Activated T-cell treated with anti-CD3 and anti-CD28 coated beads for 1 hour (primary cell): Measurements from ENCODE around the gene SLCO4A1.
"Not testable (repeated sequence)": the region's sequence is repeated elsewhere in the genome, so short reads cannot be mapped to it uniquely, and the experiment has no call there.

Experiments used
- DNase-seq: peaks from one replicate; pipeline ENCODE4 v3.0.0-alpha.2; 2020; ENCODE audit warnings: low read depth

SLCO4A1 gene

GRCh38 chr20:62622877-62623487, 19.3 kb upstream of the SLCO4A1 start:
- DNase-seq, result no peak

GRCh38 chr20:62623488-62624324, 18.6 kb upstream of the SLCO4A1 start:
- peak; percentile 74 for DNase-seq

GRCh38 chr20:62624325-62624690, 18.0 kb upstream of the SLCO4A1 start:
- no peak for DNase-seq

- DNase-seq, result no peak
Observed at GRCh38 chr20:62624719-62625453, 17.4 kb upstream of the SLCO4A1 start.

GRCh38 chr20:62625516-62625915, 16.8 kb upstream of the SLCO4A1 start:
- no peak for DNase-seq

- no peak for DNase-seq
Observed at GRCh38 chr20:62625921-62626547, 16.3 kb upstream of the SLCO4A1 start.

GRCh38 chr20:62627425-62627824, 14.9 kb upstream of the SLCO4A1 start:
- DNase-seq, result not testable (repeated sequence)

- no peak for DNase-seq
Observed at GRCh38 chr20:62627901-62628612, 14.2 kb upstream of the SLCO4A1 start.

GRCh38 chr20:62628691-62629090, 13.6 kb upstream of the SLCO4A1 start:
- no peak for DNase-seq

GRCh38 chr20:62629864-62630470, 12.3 kb upstream of the SLCO4A1 start:
- no peak for DNase-seq

- no peak for DNase-seq
Observed at GRCh38 chr20:62631336-62632308, 10.7 kb upstream of the SLCO4A1 start.

- no peak for DNase-seq
Observed at GRCh38 chr20:62632575-62633090, 9.7 kb upstream of the SLCO4A1 start.

- DNase-seq, result no peak
Observed at GRCh38 chr20:62633598-62634329, 8.5 kb upstream of the SLCO4A1 start.

- DNase-seq, result no peak
Observed at GRCh38 chr20:62634330-62634967, 7.9 kb upstream of the SLCO4A1 start.

GRCh38 chr20:62635232-62635631, 7.1 kb upstream of the SLCO4A1 start:
- no peak for DNase-seq

GRCh38 chr20:62635852-62636251, 6.5 kb upstream of the SLCO4A1 start:
- DNase-seq, result no peak

GRCh38 chr20:62636446-62636845, 5.9 kb upstream of the SLCO4A1 start:
- no peak for DNase-seq

GRCh38 chr20:62637110-62637509, 5.2 kb upstream of the SLCO4A1 start:
- DNase-seq, result no peak
